ENCODE data around the gene ABCA1. TPM values are rescaled to one million over a fixed set of nuclear protein-coding genes. Genes with fewer than 3 reads are reported as not detected.
"Not testable (repeated sequence)": the region's sequence is repeated elsewhere in the genome, so short reads cannot be mapped to it uniquely, and the experiment has no call there.

ABCA1 gene
- total RNA-seq, 3 donors from 2014 or later (not counting 1 experiment from before 2014, with no cell fraction given), result 1.9 to 10.8 (median 4.8) TPM

- H3K27ac Mint-ChIP-seq, result no peak overlapping the region
- DNase-seq (no peak), ATAC-seq (no peak)
- Histone ChIP-seq H3K4me3 (ENCODE audit: low read length) (no peak overlapping the region), H3K36me3 (ENCODE audit: control insufficient read depth, insufficient read depth, low read length) (no peaks in the 10 kb centered on the region), H3K27me3 (ENCODE audit: control insufficient read depth, insufficient read depth, low read length) (no peaks in the 10 kb centered on the region), H3K4me1 (ENCODE audit: control insufficient read depth, insufficient read depth, low read length) (no peaks in the 10 kb centered on the region), H3K9me3 (ENCODE audit: control insufficient read depth, insufficient read depth, low read length) (no peaks in the 10 kb centered on the region), H3K27ac (ENCODE audit: low read length) (no peak overlapping the region)
- 100% methylated on average over 1 of the region's 1 CpG for WGBS (ENCODE audit: insufficient coverage)
- H3K4me3 Mint-ChIP-seq, result no peak overlapping the region
- H3K27me3 Mint-ChIP-seq (ENCODE audit: low read depth in 2 of 2), result peaks cover 19 to 30% of the 10 kb centered on the region in 2 donors
- no peak for TF ChIP-seq CTCF (IDR thresholded peaks at IDR 0.05)
- intact Hi-C loops (cut with micrococcal nuclease), result no loop called here
- H3K36me3 Mint-ChIP-seq, result no peaks in the 10 kb centered on the region
- no peaks in the 10 kb centered on the region for H3K9me3 Mint-ChIP-seq
- H3K4me1 Mint-ChIP-seq, result peaks cover 0 to 5% of the 10 kb centered on the region in 2 donors
Observed at GRCh38 chr9:104958751-104959150, 30.8 kb upstream of the ABCA1 start.

DNA sequence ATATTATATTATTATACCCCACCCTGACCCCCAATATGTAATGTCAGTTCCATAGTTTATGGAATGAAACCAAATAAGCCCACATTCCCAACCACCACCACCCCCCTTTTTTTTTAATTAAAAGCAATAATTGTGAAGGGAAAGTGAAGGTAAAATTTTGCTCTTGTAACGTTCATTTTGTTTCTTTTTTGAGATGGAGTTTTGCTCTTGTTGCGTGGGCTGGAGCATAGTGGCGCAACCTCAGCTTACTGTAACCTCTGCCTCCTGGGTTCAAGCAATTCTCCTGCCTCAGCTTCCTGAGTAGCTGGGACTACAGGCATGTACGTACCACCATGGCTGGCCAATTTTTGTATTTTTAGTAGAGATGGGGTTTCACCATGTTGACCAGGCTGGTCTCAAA lies 30.1 kb upstream of the ABCA1 start:
- H3K9me3 Mint-ChIP-seq; H3K27ac ChIP-seq (ENCODE audit: low read length); H3K36me3 Mint-ChIP-seq; DNase-seq; H3K4me3 Mint-ChIP-seq; ATAC-seq; H3K27me3 ChIP-seq (ENCODE audit: control insufficient read depth, insufficient read depth, low read length); H3K36me3 ChIP-seq (ENCODE audit: control insufficient read depth, insufficient read depth, low read length); H3K4me1 ChIP-seq (ENCODE audit: control insufficient read depth, insufficient read depth, low read length); H3K4me1 Mint-ChIP-seq; H3K9me3 ChIP-seq (ENCODE audit: control insufficient read depth, insufficient read depth, low read length); H3K27ac Mint-ChIP-seq; H3K4me3 ChIP-seq (ENCODE audit: low read length); intact Hi-C loops (cut with micrococcal nuclease): not testable (repeated sequence)
- H3K27me3 Mint-ChIP-seq (ENCODE audit: low read depth in 2 of 2), result peaks cover 21 to 30% of the 10 kb centered on the region in 2 donors
- 76% methylated on average over 4 of the region's 4 CpGs for WGBS (ENCODE audit: insufficient coverage)

DNA sequence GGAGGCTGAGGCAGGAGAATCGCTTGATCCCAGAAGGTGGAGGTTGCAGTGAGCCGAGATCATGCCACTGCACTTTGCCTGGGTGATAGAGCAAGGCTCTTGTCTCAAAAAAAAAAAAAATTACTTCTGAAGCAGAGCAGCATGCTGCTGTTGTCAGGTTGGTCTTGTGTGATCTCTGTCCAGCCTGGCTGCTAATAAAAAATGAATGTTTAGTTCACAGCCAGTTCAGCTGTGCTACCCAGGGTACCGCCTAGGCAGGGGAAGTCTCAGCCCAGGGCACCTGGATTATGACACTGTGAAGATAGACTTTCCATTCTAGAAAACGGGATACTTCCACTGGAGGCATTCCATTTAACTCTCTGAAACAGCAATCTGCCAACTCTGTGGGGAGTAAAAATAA lies 23.5 kb upstream of the ABCA1 start:
- H3K27ac ChIP-seq (ENCODE audit: low read length), result no peak overlapping the region
- H3K4me1 ChIP-seq (ENCODE audit: control insufficient read depth, insufficient read depth, low read length), result no peaks in the 10 kb centered on the region
- intact Hi-C loops (cut with micrococcal nuclease), result no loop called here
- DNase-seq (no peak), ATAC-seq (no peak)
- Mint-ChIP-seq H3K27me3 (ENCODE audit: low read depth in 2 of 2) (peaks cover 0 to 5% of the 10 kb centered on the region in 2 donors), H3K36me3 (no peaks in the 10 kb centered on the region), H3K27ac (no peak overlapping the region), H3K4me1 (no peaks in the 10 kb centered on the region), H3K4me3 (no peak overlapping the region), H3K9me3 (no peaks in the 10 kb centered on the region)
- WGBS (ENCODE audit: insufficient coverage), result 96% methylated on average over 4 of the region's 4 CpGs
- no peaks in the 10 kb centered on the region for H3K27me3 ChIP-seq (ENCODE audit: control insufficient read depth, insufficient read depth, low read length)
- H3K4me3 ChIP-seq (ENCODE audit: low read length), result no peak overlapping the region
- no peaks in the 10 kb centered on the region for H3K9me3 ChIP-seq (ENCODE audit: control insufficient read depth, insufficient read depth, low read length)
- no peaks in the 10 kb centered on the region for H3K36me3 ChIP-seq (ENCODE audit: control insufficient read depth, insufficient read depth, low read length)
- TF ChIP-seq CTCF (IDR thresholded peaks at IDR 0.05), result no peak

DNA sequence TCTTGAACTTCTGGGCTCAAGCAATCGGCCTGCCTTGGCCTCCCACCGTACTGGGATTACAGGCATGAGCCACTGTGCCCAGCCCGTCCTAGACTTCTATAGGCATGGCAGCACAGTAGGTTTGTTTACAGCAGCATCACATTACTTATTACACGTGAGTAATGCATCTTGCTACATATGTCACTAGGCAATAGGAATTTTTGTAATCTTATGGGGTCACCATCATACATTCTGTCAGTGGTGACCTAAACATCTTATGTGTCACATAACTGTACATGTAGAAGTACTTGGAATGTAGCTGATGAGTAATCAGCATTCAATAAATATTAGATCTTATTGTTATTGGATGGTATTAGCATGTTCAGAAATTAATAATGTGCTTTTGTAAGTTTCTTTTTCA lies 22.9 kb upstream of the ABCA1 start:
- Histone ChIP-seq H3K27ac (ENCODE audit: low read length) (no peak overlapping the region), H3K36me3 (ENCODE audit: control insufficient read depth, insufficient read depth, low read length) (no peaks in the 10 kb centered on the region), H3K27me3 (ENCODE audit: control insufficient read depth, insufficient read depth, low read length) (no peaks in the 10 kb centered on the region), H3K4me3 (ENCODE audit: low read length) (no peak overlapping the region), H3K4me1 (ENCODE audit: control insufficient read depth, insufficient read depth, low read length) (no peaks in the 10 kb centered on the region), H3K9me3 (ENCODE audit: control insufficient read depth, insufficient read depth, low read length) (no peaks in the 10 kb centered on the region)
- ATAC-seq, result no peak
- no peak overlapping the region for H3K4me3 Mint-ChIP-seq
- no peak overlapping the region for H3K27ac Mint-ChIP-seq
- no peaks in the 10 kb centered on the region for H3K36me3 Mint-ChIP-seq
- no peak for TF ChIP-seq CTCF (IDR thresholded peaks at IDR 0.05)
- 96% methylated on average over 4 of the region's 4 CpGs for WGBS (ENCODE audit: insufficient coverage)
- H3K4me1 Mint-ChIP-seq, result no peaks in the 10 kb centered on the region
- H3K9me3 Mint-ChIP-seq, result no peaks in the 10 kb centered on the region
- intact Hi-C loops (cut with micrococcal nuclease), result no loop called here
- peaks cover 0 to 5% of the 10 kb centered on the region in 2 donors for H3K27me3 Mint-ChIP-seq (ENCODE audit: low read depth in 2 of 2)
- DNase-seq, result no peak

Data from natural killer cell (primary cell).